Testis (tissue), 3 donors: ENCODE data around the gene FBXW7. TPM values are rescaled to one million over a fixed set of nuclear protein-coding genes. Genes with fewer than 3 reads are reported as not detected.

Experiments
- DNase-seq: peaks from one replicate; pipeline ENCODE4 v3.0.0-alpha.2; 2019
- H3K27ac ChIP-seq, 2 donors: fragments of 200-600 bp; sonication (generic); one replicate each; pipeline ENCODE4 v1.5.1; 2019
- H3K27me3 ChIP-seq: fragments of 200-600 bp; sonication (generic); one replicate; pipeline ENCODE4 v1.5.1; 2019
- H3K36me3 ChIP-seq: fragments of 200-600 bp; sonication (generic); one replicate; pipeline ENCODE4 v1.5.1; 2017; ENCODE audit warnings: low read depth; ENCODE audit errors: missing control alignments
- H3K4me1 ChIP-seq: fragments of 200-600 bp; sonication (generic); one replicate; pipeline ENCODE4 v1.5.1; 2019
- H3K4me3 ChIP-seq, 2 donors: fragments of 200-600 bp; sonication (generic); one replicate each; pipeline ENCODE4 v1.5.1; 2017 to 2019
- H3K9me3 ChIP-seq: fragments of 200-600 bp; sonication (generic); one replicate; pipeline ENCODE4 v1.5.1; 2017
- CTCF ChIP-seq, 3 experiments: fragments of 450-650 bp in 2 of 3; fragments of 200-600 bp in 1 of 3; sonication (generic) in 1 of 3; IDR thresholded peaks; one replicate each; pipeline ENCODE4 v1.5.1; 2016 to 2019; ENCODE audit warnings: antibody characterized with exemption in 3 of 3, mild to moderate bottlenecking in 2 of 3, moderate library complexity in 1 of 3
- POLR2A ChIP-seq: fragments of 450-650 bp; IDR thresholded peaks from one replicate; pipeline ENCODE4 v1.6.1; 2017; ENCODE audit warnings: antibody characterized with exemption, mild to moderate bottlenecking, moderate library complexity
- WGBS, 2 donors: methylation state at CpG; one replicate each; pipeline ENCODE4 v1.1.5; 2018; 5-methylcytosine and 5-hydroxymethylcytosine counted together
- intact Hi-C: fragments of 100-400 bp; cut with DNase I; formaldehyde crosslinking; loops from one replicate; pipeline ENCODE4 v1.15.1; 2023; ENCODE audit warnings: low total_unique reads
- polyA plus RNA-seq: library from polyadenylated mRNA; stranded (reverse); fragments of 350-450 nt; fragmentation: Illumina TruSeq; extraction: RNeasy Lipid Tissue Mini Kit (QIAGEN cat#74804); gene quantifications from one replicate; pipeline ENCODE4 v1.2.3, GENCODE V29; 2014; ENCODE audit warnings: low read depth, low replicate concordance; ENCODE audit not compliant: insufficient read depth
- total RNA-seq, 2 donors: library from RNA; depleted of rRNA; stranded (reverse); fragments of >200 nt; gene quantifications; one replicate each; pipeline ENCODE4 v1.2.3, GENCODE V29; 2016

FBXW7 gene
- total and polyA plus RNA-seq, 3 donors from 2014 or later: 44.8 to 68.5 (median 55.4) TPM

- DNase-seq: no peak
- Histone ChIP-seq H3K4me3 (no peak overlapping the region), H3K27ac (no peak overlapping the region), H3K36me3 (no peaks in the 10 kb centered on the region), H3K9me3 (no peaks in the 10 kb centered on the region), H3K4me1 (no peaks in the 10 kb centered on the region), H3K27me3 (no peaks in the 10 kb centered on the region)
- no peak for TF ChIP-seq CTCF (IDR thresholded peaks at IDR 0.05)
- intact Hi-C loops: no loop called here
- WGBS, 2 donors: 83 to 85% methylated on average over 3 of the region's 3 CpGs
Observed at GRCh38 chr4:152564336-152564735, 28.4 kb upstream of the FBXW7 start.

GRCh38 chr4:152563209-152563608 is 27.3 kb upstream of the FBXW7 start:
- Histone ChIP-seq H3K9me3 (no peaks in the 10 kb centered on the region), H3K4me1 (no peaks in the 10 kb centered on the region), H3K27ac (no peak overlapping the region), H3K4me3 (no peak overlapping the region), H3K36me3 (no peaks in the 10 kb centered on the region), H3K27me3 (no peaks in the 10 kb centered on the region)
- intact Hi-C loops: no loop called here
- DNase-seq: no peak
- 74 to 76% methylated on average over 2 of the region's 2 CpGs for WGBS, 2 donors
- TF ChIP-seq POLR2A: no peak

- DNase-seq: no peak
- 52 to 57% methylated on average over 3 of the region's 3 CpGs for WGBS, 2 donors
- Histone ChIP-seq H3K27me3 (no peaks in the 10 kb centered on the region), H3K4me3 (no peak overlapping the region), H3K4me1 (no peaks in the 10 kb centered on the region), H3K36me3 (no peaks in the 10 kb centered on the region), H3K9me3 (no peaks in the 10 kb centered on the region), H3K27ac (no peak overlapping the region)
- intact Hi-C loops: no loop called here
- TF ChIP-seq CTCF (IDR thresholded peaks at IDR 0.05) (no peak), POLR2A (no peak)
Observed at GRCh38 chr4:152559641-152560040, 23.7 kb upstream of the FBXW7 start.

GRCh38 chr4:152558396-152558795 is 22.5 kb upstream of the FBXW7 start:
- no peaks in the 10 kb centered on the region for H3K9me3 ChIP-seq
- TF ChIP-seq CTCF (IDR thresholded peaks at IDR 0.05) (no peak), POLR2A (no peak)
- DNase-seq: no peak
- no peaks in the 10 kb centered on the region for H3K4me1 ChIP-seq
- intact Hi-C loops: no loop called here
- no peak overlapping the region for H3K27ac ChIP-seq
- WGBS, 2 donors: 46 to 58% methylated on average over 1 of the region's 1 CpG
- no peaks in the 10 kb centered on the region for H3K27me3 ChIP-seq
- H3K36me3 ChIP-seq: no peaks in the 10 kb centered on the region
- H3K4me3 ChIP-seq: no peak overlapping the region

GRCh38 chr4:152556834-152557233 is 20.9 kb upstream of the FBXW7 start:
- Histone ChIP-seq H3K4me3 (no peak overlapping the region), H3K27ac (no peak overlapping the region), H3K36me3 (no peaks in the 10 kb centered on the region), H3K4me1 (no peaks in the 10 kb centered on the region), H3K9me3 (no peaks in the 10 kb centered on the region), H3K27me3 (no peaks in the 10 kb centered on the region)
- 72 to 88% methylated on average over 3 of the region's 3 CpGs for WGBS, 2 donors
- DNase-seq: no peak
- no peak for TF ChIP-seq CTCF (IDR thresholded peaks at IDR 0.05)
- intact Hi-C loops: no loop called here
